Esophagus mucosa (tissue), 1 donor: Measurements from ENCODE around the gene ZNF880. TPM values are rescaled to one million over a fixed set of nuclear protein-coding genes. Genes with fewer than 3 reads are reported as not detected.

Experiments
- total RNA-seq: library from RNA; stranded (reverse); gene quantifications from one replicate; pipeline ENCODE4 v1.2.4, GENCODE V29; 2023
- donor health status: DM: yes; HTN: yes; CAD: no.

The ZNF880 gene
- total RNA-seq, 1 donor from 2014 or later, result 3.5 TPM

Other genes with a start within 250 kb of the ZNF880 start
- gene ZNF616, start 230.0 kb upstream of the ZNF880 start, total RNA-seq, result 5.7 TPM
- gene ZNF836, start 198.3 kb upstream of the ZNF880 start, total RNA-seq, result 7.9 TPM
- 168 TPM for gene PPP2R1A, start 179.9 kb upstream of the ZNF880 start, total RNA-seq
- gene ZNF766, start 100.3 kb upstream of the ZNF880 start, total RNA-seq, result 6.4 TPM
- gene ZNF480, start 72.8 kb upstream of the ZNF880 start, total RNA-seq, result 7.2 TPM
- 0.24 TPM for gene ZNF610, start 33.7 kb upstream of the ZNF880 start, total RNA-seq
- 10.8 TPM for gene ZNF528, start 27.9 kb downstream of the ZNF880 start, total RNA-seq
- not detected for gene ZNF534, start 59.2 kb downstream of the ZNF880 start, total RNA-seq
- gene ZNF578, start 83.6 kb downstream of the ZNF880 start, total RNA-seq, result 0.24 TPM
- 10.0 TPM for gene ZNF808, start 157.7 kb downstream of the ZNF880 start, total RNA-seq
- gene ZNF701, start 200.4 kb downstream of the ZNF880 start, total RNA-seq, result 5.7 TPM